COLO829 (cell line): ENCODE results near the gene SEZ6.

Experiments
- DNase-seq: peaks from one replicate; pipeline ENCODE4 v3.0.0; 2012; ENCODE audit warnings: low spot score

The SEZ6 gene

DNA sequence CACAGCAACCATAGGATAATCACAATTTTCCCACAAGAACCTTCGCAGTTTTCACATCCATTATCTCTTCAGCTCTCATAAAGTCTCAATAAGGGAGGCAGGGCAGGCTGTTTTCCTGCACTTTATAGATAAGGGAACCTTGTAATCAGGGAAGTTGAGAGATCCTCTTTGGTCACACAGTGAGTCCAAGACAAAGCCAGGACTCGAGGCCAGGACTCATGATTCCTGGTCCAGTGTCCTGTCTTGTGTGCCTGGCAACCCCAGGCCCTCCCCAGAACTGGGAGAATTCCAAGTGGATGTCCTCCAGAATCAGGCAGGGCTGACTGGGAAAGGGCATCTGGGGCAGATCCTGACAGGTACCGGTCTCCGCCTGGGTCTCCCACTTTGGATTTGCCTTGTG, 31.4 kb downstream of the SEZ6 start:
- DNase-seq = no peak

DNA sequence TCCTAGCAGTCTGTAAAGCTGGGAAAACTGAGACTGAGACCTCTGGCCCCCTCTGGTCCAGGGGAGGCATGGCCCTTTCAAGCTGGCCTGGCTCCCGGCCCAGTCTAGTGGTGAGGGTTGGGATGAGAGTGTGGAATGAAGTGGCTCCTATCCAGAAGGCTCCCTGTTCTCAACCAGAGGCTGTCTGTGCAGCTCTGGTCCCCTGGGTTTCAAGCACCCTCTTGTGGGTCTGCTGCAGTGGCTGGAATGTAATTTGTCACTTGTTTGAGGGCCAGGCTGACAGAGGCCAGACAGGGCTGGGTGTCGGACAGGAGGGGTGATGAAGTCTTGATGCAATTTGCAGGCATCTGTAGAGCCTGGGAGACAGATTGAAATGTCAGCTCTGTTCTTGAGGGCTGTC, 32.4 kb downstream of the SEZ6 start:
- no peak for DNase-seq

DNA sequence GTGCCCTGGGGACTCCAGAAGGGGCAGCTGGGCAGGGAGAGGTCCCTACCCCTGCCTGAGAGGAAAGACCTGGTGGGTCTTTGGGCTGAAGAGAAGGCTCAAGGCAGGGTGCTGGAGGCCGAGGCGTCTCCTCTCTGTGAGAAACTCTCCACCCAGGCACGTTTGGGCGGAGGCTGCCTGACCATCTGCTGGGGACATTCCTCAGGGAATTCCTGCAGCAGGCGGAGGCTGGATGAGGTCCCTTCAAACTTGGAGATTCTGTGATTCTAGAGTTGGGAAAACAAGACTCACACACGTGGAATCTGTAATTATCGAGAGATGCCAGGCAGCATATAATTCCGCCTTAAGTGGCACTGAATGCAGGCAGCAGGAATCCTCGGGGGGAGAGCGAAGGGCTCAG, 33.4 kb downstream of the SEZ6 start:
- no peak for DNase-seq

DNA sequence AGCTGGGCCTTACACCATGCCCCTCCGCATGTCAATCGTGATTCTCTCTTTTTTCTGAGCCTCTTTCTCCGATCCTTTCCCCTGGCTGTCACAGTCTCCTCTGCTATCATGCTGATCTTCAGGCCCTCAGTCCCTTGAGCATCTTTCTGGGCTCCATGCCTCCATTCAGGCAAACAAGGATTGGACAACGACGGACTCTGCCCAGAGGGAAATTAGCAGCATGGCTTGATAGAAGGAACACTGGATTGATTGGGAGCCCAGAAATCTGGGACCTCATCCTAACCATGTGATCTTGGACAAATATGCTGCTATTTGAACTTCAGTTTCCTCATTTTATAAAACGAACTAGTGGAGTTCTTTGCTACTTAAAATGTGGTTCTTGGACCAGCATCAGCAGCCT, 35.0 kb downstream of the SEZ6 start:
- no peak for DNase-seq

DNA sequence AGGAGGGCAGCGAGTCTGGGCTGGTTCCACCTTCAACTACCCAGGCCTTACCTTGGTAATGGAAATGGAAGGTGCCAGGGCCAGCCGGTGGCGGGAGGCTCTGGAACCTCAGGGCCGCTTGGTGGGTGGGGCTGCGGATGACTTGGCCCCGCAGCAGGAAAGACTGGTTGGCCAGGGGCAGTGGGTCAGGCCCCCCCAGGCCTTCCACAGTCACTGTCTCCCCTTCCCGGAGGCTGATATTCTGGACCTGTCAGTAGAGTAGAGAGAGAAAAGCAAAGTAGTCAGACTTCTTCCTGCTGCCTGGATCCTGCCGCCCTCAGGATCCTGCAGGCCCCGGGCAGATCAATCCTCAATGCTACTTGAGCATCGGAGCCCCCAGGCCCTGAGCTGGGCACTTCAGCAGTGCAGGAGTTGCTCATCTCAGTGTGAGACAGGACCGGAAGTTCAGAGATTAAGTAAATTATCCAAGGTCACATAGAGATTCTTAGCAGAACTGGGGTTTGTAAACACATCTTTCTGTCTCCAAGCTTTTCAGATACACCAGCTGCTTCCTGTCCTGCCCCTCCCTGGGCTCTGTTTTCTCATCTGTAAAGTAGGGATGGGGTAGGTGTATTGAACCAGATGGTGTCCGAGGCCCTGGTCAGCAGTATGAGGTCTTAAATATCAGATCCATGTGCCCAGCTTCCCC, 36.0 kb downstream of the SEZ6 start:
- DNase-seq = no peak

DNA sequence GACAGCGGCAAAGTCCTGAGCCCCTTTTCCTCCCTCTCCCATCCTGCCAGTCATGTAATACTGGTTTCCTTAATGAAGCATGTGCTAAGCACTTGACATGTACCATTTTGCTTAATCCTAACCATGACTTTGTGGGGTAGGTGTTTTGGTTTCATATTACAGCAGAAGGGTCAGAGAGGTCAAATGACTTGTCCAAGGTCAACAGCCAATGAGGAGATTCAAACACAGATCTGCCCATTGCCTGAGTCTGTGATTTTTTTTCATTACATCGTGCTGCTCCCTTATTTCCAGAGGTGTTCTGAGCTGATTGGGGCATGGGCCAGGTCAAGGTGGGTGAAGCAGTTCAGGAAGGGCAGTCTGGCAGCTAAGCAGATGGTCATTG, 36.9 kb downstream of the SEZ6 start:
- DNase-seq = no peak

DNA sequence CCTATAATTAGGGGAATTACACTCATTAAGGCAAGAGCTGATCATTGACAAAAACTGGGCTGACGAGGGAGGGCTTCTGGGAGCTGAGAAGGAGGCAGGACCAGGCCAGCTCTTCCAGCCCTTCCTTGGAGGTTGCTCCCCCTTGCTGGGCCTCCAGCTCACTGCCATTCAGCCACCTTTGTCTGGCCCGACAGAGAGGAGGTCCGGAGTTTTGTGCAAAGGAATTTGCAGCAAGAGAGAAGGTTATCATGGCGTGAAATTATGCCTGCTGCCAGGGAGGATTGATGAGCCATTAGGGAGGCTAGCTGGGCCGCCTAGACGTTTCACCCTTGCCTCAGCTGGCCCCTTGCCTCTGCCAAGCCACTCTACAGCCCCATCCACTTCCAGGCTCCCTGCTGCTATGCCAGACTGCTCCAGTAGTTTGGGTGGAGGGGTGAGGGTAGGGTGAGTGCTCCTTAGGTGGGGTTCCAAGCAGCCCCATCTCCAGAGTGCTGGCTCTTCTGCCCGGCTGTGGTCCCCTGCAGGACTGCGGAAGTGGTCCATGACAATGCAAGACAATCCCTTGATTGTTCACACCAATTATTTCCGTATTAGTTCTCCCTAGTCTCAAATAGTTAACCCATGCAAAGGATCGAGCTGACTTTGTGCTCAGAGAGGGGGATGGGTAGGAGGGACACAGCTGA, 37.5 kb downstream of the SEZ6 start:
- DNase-seq = no peak

DNA sequence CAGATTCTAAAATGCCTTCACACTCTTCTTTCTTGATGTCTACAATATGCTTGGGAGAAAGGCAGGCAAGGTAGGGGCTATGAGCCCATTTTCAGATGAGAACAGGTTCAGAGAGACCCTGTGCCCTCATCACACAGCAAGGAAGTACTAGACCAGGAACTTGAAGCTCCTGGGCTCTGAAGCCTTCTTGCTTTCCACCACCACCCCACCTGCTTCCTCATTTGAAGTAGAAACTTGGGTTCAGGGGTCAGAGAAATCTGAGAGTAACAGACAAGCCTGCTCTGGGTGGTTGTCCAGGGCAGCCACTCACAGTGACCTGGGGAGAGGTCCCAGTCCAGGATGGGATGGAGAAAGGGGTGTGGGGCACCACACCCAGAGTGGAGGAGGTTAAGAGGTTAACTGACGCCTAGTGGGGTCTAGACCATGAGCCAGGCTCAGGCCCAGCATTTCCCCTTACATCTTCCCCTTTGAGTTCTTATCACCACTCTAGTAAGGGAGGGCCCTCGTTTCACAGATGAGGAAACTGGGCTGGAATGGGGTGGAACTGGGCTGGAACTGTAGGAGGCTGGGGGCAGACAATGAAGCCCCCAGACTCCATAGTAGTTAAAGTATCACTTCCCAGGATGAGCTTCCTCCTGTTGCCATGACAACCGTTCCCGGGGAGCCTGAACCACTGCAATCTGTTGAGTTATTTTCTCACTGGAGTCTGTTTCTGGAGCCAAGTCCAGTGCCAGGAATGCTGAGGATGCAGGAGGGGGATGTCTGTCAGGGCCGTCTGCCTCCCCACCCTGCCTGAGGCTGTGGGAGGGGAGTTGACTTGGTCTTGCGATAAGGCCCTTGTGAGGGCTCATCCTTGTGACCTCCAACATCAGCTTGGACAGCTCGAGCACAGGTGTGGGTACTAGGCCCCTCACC, 38.4 kb downstream of the SEZ6 start:
- DNase-seq = no peak

DNA sequence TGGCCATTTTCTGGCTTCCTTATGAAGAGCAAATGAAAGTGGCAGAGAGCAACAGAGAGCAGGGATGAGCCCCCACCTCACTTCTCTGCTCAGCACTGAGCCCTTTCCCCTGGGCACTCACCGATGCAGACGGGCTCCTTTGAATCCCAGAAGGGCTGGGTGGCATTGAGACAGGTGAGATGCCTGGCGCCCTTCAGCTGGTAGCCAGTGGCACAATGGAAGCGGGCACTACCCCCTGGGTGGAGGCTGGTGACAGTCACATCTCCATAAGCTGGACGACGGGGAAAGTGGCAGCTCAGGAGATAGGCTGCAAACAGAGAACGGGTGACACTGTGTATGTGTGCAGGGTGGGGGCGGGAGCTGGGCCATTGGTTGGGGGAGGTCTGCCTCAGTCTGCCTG, 42.0 kb downstream of the SEZ6 start:
- no peak for DNase-seq

DNA sequence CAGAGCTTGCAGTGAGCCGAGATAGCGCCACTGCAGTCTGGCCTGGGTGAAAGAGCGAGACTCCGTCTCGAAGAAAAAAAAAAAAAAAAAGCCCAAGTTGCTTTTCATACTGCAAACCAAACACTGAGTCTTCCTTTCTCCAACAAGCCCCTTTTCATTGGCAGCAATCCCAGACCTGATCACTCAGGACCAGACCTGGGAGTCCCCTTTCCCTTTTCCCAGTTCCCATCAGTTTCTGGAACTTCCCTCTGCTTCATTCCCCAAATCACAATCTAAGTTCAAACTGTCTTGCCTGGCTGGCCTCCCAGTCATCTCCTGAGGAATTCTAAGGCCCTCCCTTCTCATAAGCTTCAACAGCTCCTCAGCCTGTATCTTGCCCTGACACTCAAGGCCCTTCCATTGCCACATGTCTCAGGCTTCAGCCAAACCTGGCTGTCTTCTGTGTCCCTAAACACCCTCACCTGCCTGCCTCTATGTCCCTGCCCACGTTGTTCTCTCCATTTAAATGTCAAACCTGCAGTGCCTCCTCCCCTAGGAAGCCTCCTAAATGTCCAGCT, 42.7 kb downstream of the SEZ6 start:
- DNase-seq = no peak

DNA sequence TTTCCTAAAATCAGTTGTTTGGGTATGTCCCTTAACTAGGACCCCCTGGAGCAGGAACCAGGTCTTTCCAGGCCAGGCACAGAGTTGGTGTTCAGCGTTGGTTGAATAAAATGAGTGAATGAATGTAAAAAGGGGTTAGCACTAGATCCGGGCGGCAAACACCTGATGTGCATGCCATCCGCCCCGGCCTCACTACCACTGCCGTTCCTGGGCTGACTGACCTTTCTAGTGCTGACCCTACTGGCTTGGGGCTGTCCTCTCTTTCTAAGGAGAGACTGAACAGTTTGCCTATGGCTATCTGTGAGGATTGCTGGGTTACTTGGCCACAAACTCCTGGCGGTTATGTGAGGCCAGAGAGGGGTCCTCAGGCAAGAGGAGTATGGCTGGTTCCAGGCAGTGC, 44.4 kb downstream of the SEZ6 start:
- DNase-seq = no peak

DNA sequence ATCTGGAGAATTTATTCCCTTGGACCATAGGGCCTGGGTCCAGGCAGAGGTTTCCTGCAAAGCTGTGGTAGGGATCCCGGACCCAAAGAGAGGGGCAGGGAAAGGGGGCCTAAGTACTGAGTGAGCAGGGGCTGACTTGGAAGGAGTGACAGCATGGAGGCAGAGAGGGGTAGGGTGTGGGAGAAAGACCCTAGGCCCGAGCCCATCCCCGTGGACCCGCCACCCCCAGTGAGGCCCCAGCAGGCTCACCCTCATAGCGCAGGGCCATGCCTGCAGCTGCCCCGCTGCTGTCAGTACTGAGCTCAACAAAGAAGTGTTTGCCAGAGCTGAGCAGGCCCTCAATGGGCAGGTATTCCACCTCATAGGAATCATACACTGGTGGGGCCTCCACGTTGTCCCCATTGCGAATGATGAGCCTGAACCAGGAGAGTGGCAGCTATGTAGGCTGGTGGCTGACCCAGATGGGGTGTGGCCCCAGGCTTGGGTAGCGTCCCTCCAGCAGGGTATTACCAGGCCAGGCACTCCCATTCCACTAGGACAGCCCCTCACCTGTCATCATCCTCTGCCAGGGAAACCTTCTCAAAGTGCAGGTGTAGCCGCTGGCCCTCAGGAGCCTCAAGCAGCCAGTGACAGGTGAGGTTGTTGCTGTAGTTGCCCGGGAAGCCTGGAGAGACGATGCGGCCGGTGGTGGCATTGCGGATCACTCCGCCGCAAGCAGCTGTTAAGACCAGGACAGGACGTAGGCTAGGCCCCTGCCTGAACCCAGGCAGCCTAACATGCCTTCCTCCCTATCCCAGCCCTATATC, 45.4 kb downstream of the SEZ6 start:
- DNase-seq = no peak

DNA sequence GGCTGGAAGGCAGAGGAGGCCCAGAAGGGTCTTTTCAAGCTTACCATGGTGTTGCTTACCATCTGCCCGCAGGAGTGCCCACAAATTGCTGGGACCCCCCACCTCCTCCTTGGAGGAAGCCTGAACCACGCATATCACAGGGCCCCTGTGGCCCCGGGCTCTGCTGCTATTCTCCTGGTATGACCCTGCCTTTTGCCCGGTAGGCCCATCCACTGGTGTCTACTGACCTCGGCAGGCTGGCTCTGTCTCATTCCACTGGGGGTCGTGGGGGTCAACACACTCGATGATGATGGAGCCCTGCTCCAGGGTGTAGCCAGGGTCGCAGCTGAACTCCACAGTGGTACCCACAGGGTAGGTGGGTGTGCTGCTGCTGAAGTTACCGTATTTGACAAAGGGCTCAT, 46.4 kb downstream of the SEZ6 start:
- no peak for DNase-seq

DNA sequence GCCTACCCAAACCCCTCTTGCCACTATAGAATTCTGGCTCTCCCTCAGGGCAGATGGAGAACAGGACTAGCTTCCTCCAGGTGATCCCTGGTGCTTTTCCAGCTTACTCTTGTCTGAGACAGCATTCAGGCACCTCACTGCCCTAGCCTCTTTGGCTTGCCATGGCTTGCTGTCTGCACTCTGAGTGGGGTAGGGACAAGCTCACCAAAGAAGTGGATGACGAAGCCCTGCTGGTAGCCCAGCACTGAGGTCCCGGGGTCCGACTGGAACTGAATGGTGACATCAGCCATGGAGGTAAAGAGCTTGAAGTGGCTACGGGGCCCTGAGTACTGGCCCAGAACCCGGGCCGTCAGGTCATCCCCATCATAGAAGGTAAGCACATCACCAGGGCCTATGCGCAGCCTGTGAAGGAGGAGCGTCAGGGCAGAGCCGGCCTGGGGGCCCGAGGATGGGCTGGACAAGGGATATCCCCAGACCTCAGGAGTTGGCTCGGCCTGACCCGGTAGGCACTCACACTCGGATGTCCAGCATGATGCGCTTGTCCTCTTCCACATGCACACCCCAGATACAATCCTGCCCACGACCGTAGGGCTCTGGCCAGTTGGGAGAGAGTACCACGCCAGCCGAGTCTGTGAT, 46.9 kb downstream of the SEZ6 start:
- DNase-seq = no peak

DNA sequence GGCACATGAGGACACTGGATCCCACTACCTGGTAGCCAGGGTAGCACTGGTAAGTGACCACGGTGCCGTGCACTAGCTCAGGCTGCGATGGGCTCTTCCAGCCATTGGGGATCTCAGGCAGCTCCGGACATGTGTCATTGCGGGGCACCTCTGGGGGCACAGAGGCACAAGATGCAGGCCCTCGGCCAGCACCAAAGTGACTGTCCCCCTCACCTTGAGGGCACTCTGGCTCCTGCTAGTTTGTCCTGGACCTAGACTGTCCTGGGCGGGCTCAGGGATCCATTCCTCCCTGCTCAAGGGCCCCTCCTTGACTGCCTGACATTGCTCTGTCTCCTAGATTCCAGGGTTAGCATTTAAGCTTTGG, 47.9 kb downstream of the SEZ6 start:
- no peak for DNase-seq

DNA sequence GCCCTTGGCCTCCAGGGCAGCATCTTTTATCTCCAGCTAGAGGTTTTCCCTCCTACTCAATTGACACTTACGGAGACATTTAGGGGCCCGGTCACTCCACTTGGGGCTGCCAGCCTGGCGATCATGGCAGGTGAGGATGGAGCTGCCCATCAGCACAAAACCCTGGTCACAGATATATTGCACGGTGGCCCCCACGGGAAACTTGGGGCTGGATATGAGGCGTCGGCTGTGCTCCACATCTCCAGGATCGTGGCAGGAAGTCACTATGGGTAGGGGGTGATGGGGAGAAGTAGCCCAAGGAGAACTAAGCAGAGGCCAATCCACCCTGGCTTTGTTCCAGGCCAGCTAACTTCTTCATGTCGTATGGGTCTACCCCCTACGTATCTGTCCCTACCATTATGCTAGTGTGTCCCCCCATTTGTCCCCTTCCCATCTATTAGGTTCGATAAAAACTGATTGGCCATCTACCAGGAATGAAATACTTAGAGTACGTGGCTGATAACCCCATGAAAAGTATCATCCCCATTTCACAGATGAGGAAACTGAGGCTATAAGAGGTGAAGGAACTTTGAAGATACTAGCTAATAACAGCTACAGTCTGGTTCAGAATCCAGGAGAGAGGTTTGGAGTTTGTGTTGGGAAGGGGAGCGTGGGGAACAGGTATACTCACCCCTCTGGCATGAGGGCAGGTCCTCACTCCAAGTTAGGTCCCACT, 48.4 kb downstream of the SEZ6 start:
- DNase-seq = no peak

DNA sequence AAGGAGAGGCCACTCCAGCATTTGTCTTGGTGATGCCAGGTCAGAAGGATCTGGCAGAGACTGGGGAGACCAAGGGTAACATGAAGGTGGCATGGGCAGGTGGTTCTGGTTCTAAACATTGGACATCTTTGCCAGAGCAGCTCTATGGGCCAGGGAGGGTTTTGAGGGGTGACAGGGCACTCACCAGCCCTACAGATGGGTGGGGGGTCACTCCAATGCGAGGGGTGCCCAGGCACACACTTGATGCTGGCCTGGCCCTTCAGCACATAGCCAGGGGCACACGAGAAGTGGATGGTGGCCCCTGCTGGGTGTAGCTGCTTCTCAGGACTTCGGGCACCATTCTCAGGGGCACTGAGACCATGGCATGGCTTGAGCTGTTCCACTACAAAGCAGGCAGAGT, 49.0 kb downstream of the SEZ6 start:
- no peak for DNase-seq

DNA sequence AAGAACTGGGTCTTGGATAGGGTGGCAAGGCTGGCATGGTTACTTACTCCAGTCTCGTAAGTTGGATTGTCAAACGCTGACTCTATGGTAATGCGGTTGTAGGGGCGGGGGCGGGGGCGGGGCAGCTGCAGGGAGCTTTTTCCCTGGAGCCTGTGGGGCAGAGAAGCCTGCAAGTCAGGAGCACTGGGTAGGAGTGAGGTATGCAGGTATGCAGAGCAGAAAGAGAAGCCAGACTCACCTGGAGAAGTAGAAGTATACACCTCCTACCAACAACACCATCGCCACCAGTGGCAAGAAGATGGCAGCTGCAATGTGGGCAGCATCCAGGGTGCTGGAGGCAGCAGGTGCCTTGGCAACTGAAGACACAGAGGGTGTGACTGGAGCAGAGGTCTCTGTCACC, 49.7 kb downstream of the SEZ6 start:
- DNase-seq = no peak

DNA sequence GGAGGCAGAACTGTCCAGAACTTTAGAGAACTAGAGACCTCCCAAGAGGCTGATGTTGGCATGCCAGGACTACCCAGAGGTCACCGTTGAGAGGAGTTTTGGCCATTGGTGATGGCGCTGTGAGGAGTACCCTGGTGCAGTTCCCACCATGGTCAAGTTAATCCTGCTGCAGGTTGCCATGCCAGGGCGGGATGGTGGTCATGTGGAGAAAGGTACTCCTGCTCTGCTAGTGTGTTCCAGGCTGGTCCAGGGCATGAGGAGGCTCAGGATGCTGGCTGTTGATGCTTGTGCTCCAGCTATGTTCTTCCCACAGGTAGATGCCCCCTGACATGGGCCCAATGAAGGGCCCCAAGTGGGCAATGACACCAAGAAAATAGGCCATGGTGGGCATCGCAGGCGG, 50.4 kb downstream of the SEZ6 start:
- no peak for DNase-seq

DNA sequence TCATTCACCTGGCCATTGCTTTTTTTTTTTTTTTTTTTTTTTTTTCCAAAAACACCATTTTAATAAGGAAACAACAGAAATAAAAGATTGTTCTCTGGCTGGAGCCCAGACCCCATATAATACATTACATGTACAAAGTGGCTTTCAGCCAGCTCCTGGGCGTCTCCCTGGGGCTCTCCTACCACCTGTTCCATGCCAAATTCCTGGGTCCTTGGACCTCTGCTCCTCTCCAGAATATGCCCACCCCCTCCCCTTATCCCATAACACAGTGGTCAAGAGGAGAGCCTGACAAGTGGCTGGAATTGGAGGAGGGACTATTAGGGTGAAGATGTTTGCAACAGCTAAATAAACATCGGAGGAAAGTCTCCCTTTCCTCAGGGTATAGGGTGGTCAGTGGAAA, 50.9 kb downstream of the SEZ6 start:
- DNase-seq = no peak
